GM18526 (cell line): ENCODE results near the gene KLHL29.

Experiments used
- POLR2A ChIP-seq: IDR thresholded peaks from 3 replicates; pipeline ENCODE4 v1.6.1; 2011; ENCODE audit not compliant: insufficient read length; ENCODE audit errors: extremely low read depth

The KLHL29 gene

DNA sequence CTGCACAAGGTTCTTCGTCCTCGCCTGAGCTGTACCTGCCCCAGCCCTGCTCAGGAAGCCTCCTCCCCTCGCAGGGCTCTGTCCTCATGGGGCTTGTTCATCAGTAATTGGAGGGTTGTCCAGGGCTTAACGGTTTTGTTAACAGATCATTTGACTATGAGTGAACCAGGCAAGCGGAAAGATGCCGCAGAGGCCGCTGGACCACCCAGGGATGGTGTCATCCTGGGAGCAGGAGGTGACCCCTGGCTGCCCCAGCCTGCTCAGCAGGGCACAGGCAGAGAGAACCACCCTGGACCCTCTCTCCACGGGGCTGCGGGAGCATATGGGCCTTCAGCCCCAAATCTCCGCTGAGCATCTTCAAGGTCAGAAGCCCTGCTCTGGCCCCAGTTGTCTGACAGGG, 264.3 kb downstream of the KLHL29 start:
- TF ChIP-seq POLR2A: no peak

DNA sequence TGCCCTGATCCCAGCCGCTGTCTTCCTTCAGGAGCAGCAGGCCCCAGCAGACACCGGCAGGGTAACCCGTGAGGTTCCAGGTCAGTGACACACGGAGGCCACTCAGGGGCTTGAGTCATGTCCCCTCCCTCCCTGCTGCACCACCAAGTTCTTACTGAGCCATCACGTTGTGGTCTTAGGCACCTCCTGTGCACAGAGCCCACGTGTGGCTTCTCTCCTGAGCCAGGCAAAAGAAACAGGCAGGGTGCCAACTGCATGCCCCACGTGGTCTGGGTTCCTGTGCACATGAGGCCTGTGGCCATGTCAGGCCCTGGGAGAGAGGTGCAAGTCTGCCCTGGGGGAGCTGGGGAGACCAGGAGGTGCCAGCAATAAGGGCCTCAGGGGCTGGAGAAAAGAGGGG, 264.8 kb downstream of the KLHL29 start:
- no peak for TF ChIP-seq POLR2A

DNA sequence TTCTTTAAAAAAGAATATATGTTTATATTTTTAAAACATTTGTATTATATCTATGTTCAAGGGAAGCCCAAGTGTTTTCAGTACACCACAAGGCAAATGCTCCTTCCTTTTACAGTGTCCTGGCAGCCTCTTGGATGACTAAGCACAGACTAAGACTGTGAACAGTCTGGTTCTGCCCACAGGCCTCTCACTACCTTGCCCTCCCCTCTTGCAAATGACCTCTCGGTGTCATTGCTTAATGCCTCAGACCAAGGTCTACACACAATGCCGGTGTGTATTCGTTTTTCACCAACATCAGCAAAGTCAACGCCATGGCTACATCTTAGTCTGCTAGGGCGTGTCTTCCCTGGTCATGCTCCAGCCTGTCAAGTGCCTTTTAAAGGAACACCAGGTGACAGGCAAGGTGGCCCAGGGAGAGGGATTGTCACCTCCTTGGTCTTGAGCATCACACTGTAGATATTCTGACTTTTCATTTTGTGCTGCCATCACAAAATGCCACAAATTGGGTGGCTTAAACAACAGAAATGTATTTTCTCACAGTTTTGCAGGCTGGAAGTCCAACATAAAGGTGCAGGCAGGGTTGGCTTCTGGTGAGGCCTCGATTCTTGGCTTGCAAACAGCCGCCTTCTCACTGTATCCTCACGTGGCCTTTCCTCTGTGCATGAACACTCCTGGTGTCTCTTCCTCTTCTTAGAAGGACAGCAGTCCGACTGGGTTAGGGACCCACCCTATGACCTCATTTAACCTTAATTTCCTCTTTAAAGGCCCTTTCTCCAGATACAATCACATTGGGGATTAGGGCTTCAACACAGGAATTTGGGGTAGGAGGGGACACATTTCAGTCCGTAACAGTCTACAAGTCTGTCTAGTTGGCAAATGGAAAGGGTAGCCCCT, 266.5 kb downstream of the KLHL29 start:
- no peak for TF ChIP-seq POLR2A

DNA sequence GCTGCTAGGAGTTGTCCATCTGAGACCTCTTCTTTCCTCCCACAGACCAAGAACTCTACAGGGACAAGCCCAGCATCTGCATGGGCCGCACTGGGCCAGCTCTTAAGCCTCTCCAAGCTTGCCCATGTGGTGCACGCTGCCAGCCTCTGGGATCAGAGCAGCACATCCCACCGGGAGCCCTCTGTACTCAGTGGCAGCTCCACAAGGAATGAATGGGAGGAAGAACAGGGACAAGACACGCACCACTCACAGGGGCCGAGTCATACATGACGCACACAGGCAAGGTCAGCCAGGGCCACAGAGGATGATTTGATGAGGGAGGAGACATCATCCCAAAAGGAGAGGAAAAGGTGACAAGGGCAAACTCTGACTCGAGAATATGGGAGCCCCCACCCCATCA, 268.3 kb downstream of the KLHL29 start:
- TF ChIP-seq POLR2A: no peak

DNA sequence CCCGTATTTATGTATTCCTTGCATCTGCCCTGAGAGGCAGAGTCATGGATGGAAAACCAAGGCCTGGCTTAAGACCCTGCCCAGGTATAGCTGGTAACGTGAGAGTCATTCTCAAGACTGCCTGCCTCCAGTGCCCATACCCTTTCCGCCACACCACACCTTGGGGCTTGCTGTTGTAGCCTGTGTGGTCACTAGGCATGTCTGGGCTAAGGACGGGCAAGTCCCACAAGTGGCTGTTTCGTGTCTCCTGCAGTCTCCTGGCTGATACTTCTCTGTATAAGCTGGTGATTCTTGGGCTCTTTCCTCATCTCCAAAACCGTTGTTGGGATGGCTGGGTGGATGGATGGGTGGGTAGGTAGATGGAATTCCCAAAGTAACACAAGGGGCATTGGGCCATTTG, 269.8 kb downstream of the KLHL29 start:
- no peak for TF ChIP-seq POLR2A

DNA sequence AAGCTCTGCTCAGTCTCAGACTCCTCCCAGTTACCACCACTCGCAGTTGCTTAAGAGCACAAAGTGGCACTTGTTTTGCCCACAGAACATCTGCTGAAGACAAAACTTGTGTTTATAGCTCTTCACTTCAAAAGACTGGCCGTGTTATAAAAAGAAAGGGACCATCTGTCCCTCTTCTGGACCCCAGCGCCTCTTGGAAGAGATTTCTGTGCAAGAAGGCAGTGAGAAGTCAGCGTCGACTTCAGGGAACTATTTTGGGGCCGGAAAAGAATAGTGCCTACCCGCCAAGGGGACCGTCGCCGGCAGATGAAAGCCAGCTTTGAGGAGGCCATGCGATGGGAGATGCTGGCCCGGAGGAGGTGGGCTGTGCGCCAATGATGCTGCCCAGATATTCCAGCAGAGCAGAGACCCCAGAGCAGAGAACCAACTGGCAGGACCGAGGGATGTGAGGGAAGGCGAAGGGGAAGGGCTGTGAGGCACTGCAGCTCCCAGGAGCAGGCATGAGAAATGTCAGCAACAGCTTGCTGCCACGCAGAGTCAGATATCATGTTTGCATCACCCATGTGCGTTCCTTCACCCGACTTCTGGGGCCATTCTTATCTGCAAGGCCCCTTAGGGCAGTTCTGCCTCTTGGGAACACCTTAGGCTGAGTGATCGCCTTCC, 271.1 kb downstream of the KLHL29 start:
- no peak for TF ChIP-seq POLR2A

DNA sequence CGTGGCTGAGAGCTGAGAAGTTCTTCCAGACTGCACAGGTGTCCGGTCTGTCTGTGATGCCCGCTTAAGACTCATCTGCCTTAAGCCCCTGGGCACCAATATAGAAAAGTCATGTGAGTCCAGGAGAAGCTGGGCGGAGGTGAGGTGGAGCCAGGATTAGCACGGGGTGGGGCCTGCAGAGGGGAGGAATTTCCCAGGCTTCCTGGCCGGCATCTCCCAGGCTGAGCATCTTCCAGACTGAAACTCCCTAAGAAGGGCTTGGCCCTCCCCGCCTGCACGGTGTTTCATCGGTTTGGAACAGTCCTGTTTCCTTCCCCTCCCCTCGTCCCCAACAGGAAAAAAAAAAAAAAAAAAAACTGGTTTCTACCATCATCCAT, 271.6 kb downstream of the KLHL29 start:
- no peak for TF ChIP-seq POLR2A

DNA sequence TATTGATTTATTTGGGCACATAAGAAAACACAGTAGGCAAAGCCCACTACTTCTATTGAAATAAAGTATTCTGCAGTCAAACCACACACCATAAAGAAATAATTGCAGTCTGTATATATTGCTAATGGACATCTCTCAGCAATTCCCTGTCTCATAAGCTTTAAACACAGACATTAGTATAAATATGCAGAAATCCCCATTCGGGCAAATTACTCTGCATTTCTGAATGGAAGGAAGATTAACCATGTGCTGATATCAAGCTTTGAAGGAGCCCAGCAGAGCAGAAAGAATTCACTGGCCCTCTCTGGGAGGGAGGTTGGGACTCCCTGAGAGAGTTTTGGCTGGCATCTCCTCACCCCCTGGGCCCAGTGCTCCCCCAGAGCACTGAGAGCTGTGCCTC, 272.4 kb downstream of the KLHL29 start:
- no peak for TF ChIP-seq POLR2A

DNA sequence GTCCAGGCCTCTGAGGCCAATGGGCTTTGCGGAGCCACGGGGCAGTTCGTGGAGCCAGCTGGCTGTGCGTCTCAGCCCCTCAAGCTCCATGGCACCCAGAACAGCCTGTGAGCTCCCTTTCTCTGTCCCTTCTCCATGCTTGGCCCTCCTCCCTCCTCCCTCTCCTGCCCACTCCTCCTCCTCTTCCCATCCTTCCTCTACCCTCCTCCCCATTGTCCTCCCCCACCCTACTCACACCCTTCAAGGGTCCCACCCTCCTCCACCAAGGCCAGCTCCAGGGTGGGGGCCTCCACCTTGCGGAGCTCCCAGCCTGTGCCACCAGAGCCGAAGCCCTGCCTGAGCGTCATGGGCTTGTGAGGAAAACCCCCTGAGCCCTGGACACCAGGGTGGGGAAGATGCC, 273.0 kb downstream of the KLHL29 start:
- no peak for TF ChIP-seq POLR2A

DNA sequence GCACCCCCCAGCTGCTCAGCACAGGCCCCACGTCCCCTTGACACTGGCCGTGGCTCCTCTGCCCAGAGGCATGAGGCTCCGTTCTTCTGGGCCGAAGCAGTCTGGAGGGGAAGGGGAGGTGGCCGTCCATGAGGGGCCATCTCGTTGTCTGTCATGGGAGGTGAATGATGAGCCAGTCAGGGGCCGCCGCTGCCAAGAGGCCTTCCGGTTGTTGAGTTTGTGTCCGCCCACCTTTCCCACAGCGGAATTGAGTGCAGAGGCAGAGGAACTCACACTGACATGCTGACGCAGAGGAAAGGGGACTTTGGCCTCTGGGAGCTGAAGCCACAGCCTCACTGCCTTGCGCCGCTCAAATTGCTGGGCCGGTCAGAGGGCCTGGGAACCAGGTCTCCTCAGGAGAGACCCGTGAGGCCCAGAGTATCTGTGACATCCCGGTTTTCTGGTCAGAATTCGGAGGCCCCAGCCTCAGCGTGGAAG, 273.5 kb downstream of the KLHL29 start:
- TF ChIP-seq POLR2A: no peak

DNA sequence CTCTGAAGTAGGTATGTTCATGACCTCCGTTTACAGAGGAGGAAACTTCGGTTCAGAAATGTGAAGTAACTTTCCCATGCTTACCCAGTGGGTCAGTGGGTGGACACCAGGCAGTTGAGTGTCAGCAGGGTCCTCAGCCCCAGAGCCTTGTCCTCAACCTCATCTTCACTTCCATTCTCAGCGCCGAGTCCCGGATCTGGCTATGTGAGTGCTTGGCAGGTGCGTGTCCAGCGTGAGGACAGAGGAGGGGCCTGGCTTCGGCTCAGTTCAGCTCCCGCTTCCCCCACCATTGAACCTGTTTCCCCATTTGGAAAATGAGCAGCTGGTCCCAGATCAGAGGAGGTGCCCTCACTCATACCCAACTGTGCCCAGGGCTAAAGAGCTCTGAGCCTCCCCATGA, 274.3 kb downstream of the KLHL29 start:
- TF ChIP-seq POLR2A: no peak

DNA sequence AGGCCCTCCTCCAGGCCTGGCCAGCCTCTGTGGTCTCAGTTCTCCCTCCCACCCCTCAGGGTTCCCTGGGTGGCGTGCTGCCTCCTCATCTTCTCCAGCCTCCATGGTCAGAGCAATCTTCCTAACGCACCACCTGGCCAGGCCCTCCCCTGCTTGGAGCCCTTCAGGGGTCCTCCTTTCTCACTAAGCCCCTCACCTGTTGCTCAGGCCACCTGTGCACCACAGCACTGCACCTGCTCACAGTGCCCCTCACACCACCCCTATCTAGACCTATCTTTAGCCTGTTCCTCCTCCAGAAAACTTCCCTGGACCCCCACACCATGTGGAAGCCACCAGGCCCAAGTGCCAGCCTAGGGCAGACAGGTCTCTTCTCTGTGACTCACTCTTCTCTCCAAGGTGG, 274.8 kb downstream of the KLHL29 start:
- no peak for TF ChIP-seq POLR2A

DNA sequence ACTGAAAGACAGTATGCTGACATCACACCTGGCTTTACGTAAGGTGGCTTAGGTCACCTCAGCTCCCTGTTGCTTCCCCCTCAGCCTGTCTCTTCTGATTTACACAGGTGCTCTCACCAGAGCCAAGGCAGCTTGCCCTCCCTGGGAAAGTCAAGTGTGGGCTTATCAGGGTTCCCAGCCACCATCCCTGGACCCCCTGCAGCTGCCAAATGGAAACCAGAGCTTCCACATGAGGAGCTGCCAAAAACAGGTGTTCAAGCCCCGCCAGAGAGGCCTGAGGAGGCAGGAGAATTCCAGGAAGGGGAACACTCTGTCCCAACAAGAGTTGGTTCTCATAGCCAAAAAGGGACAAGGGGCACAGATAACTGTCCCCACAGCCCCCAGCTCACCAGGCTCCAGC, 275.3 kb downstream of the KLHL29 start:
- TF ChIP-seq POLR2A: no peak

DNA sequence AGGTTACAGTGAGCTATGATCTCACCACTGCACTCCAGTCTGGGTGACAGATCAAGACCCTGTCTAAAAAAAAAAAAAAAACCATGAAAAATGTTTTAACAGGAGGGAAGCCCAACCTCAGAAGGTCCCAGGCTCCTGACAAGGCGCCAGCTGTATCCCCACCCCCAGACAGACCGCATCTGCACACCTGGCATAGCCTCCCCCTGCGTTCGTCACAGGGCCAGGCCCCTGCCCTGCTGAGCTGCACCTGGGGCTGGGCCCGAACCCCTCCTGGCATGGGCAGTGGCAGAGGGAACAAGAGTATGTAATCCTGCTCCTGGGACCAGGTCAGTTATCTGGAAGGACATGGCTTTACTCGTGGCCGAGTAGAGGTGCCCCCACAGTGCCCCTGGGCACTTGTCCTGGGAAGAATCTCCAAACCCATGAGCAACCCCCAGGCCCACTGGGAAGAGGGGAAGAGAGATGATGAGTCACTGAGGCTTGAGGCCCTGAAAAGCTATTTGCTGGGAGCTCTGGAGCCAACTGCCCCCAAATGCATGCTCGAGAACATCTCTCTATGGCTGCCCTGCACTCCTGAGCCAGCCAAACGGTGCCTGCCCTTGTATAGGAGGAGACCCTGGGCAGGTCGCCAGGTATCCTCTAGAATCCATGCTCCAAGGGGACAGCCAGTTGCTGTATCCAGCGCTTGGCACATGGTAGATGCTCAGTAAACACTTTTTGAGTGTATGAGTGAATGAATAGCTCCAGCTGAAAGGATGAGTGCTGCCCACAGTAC, 276.5 kb downstream of the KLHL29 start:
- TF ChIP-seq POLR2A: no peak

DNA sequence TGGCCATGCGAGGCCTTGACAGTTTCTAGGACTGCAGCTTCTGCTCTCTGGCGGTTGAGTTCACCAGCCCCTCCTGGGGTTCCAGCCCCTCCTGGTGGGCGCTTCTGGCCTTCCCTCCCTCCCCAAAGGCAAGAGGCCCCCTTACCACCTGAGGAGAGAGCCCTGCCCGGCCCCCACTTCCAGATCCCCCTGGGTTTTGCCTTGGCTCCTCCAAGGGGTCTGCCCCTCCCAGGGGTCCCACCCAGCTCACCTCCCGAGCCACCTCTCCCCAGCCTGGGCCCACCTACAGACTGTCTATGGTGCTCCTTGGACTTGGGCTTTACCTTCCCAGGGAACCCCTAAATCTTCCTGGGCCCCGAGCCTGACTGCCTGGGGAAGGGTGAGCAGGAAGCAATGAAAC, 277.5 kb downstream of the KLHL29 start:
- TF ChIP-seq POLR2A: no peak
